A673 (cell line): ENCODE results near the gene TRIM65. TPM values are rescaled to one million over a fixed set of nuclear protein-coding genes. Genes with fewer than 3 reads are reported as not detected.

ENCODE experiments used
- BruUV-seq: library from RNA; stranded (reverse); fragments of 400-500 nt; replicated peaks from 2 replicates; lab custom pipeline; 2021; lab: Mats Ljungman, UMichigan
- CTCF ChIA-PET: fragments of 300-600 bp; sonication (Branson Sonifier 250); formaldehyde crosslinking; loops from one replicate; lab custom pipeline; 2022; ENCODE audit warnings: antibody characterized with exemption; lab: Charles Lee
- POLR2A ChIA-PET: fragments of 300-600 bp; sonication (Branson Sonifier 250); formaldehyde crosslinking; loops from one replicate; lab custom pipeline; 2022; ENCODE audit warnings: antibody characterized with exemption; ENCODE audit not compliant: low non-redundant PET; lab: Charles Lee
- DNase-seq: peaks from one replicate; pipeline ENCODE4 v3.0.0-alpha.2; 2015; ENCODE audit warnings: low spot score
- H3K27ac ChIP-seq: fragments of 200-600 bp; sonication (generic); 2 replicates; pipeline ENCODE4 v1.5.1; 2016; ENCODE audit warnings: mixed run types, low read depth, mild to moderate bottlenecking, mixed read lengths, antibody characterized with exemption, low read length; ENCODE audit not compliant: poor library complexity, severe bottlenecking
- H3K27me3 ChIP-seq: fragments of 200-600 bp; sonication (generic); replicated peaks from 2 replicates; pipeline ENCODE4 v1.6.1; 2017; ENCODE audit warnings: mixed run types, low read depth, mild to moderate bottlenecking, mixed read lengths, antibody characterized with exemption, low read length; ENCODE audit not compliant: insufficient read depth, poor library complexity
- H3K36me3 ChIP-seq: fragments of 200-600 bp; sonication (generic); 2 replicates; pipeline ENCODE4 v1.6.1; 2016; ENCODE audit warnings: mixed run types, mild to moderate bottlenecking, mixed read lengths, antibody characterized with exemption, low read length; ENCODE audit not compliant: insufficient read depth, poor library complexity, severe bottlenecking
- H3K4me1 ChIP-seq: fragments of 200-600 bp; sonication (generic); 2 replicates; pipeline ENCODE4 v1.6.1; 2017; ENCODE audit warnings: mixed run types, mild to moderate bottlenecking, mixed read lengths, antibody characterized with exemption, low read length; ENCODE audit not compliant: insufficient read depth, poor library complexity, severe bottlenecking
- H3K4me3 ChIP-seq: fragments of 200-600 bp; sonication (generic); 2 replicates; pipeline ENCODE4 v1.5.1; 2016; ENCODE audit warnings: low read depth, mixed run types, mild to moderate bottlenecking, mixed read lengths, low read length; ENCODE audit not compliant: poor library complexity, severe bottlenecking
- H3K9me3 ChIP-seq: fragments of 200-600 bp; sonication (generic); 2 replicates; pipeline ENCODE4 v1.6.1; 2016; ENCODE audit warnings: mixed run types, low read depth, mild to moderate bottlenecking, mixed read lengths, antibody characterized with exemption, low read length; ENCODE audit not compliant: poor library complexity, severe bottlenecking
- EZH2 ChIP-seq: fragments of 200-600 bp; sonication (generic); IDR thresholded peaks from 2 replicates; pipeline ENCODE4 v1.6.1; 2017; ENCODE audit warnings: borderline replicate concordance, low read depth, mild to moderate bottlenecking, mixed read lengths, antibody characterized with exemption, low read length; ENCODE audit not compliant: poor library complexity, severe bottlenecking
- intact Hi-C: fragments of 100-400 bp; cut with micrococcal nuclease; formaldehyde crosslinking; loops from one replicate; pipeline ENCODE4 v1.10.0; 2022; ENCODE audit not compliant: unreplicated experiment
- total RNA-seq: library from RNA; stranded (reverse); gene quantifications from 2 replicates; pipeline ENCODE4 v1.2.3, GENCODE V29; 2021
- TF ChIP-seq, protein P1 (sequence below): fragments of 300-800, 200-600 bp; sonication (generic); conservative IDR thresholded peaks from 2 replicates; pipeline ENCODE4 v1.5.1; 2017; ENCODE audit warnings: low read depth, mild to moderate bottlenecking, antibody characterized with exemption, low read length, moderate library complexity, mixed read lengths

TRIM65 gene
- total RNA-seq, 1 experiment from 2014 or later: 47.9 TPM

DNA sequence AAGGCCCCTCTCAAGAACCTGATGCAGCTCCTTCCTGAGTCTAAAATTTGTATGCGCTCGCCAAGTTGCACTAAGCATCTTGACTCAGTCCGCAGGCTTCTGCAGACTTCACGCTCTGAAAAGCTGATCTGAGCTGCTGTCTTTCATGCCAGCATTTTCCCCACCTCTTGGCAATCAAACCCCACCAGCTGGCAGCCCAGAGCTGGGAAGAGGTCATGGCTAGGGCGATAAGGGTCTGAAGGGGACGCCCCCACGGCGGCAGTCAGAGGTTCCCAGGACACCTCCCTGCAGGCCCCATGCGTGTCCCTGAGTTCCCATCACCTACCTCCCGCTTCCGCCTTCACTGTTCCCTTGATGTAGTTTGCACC, 47.5 kb downstream of the TRIM65 start:
- no peak for DNase-seq
- peaks cover 44% of the 10 kb centered on the region for H3K36me3 ChIP-seq
- TF ChIP-seq EZH2: no peak
- TF ChIP-seq, protein P1, sequence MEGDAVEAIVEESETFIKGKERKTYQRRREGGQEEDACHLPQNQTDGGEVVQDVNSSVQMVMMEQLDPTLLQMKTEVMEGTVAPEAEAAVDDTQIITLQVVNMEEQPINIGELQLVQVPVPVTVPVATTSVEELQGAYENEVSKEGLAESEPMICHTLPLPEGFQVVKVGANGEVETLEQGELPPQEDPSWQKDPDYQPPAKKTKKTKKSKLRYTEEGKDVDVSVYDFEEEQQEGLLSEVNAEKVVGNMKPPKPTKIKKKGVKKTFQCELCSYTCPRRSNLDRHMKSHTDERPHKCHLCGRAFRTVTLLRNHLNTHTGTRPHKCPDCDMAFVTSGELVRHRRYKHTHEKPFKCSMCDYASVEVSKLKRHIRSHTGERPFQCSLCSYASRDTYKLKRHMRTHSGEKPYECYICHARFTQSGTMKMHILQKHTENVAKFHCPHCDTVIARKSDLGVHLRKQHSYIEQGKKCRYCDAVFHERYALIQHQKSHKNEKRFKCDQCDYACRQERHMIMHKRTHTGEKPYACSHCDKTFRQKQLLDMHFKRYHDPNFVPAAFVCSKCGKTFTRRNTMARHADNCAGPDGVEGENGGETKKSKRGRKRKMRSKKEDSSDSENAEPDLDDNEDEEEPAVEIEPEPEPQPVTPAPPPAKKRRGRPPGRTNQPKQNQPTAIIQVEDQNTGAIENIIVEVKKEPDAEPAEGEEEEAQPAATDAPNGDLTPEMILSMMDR: no peak
- H3K27ac ChIP-seq: no peak overlapping the region
- H3K4me3 ChIP-seq: no peak overlapping the region
- peaks cover 4% of the 10 kb centered on the region for H3K4me1 ChIP-seq
- BruUV-seq: no TSS peak
- H3K27me3 ChIP-seq: no peaks in the 10 kb centered on the region
- intact Hi-C loops: no loop called here
- ChIA-PET POLR2A (no interaction called here), CTCF (no interaction called here)
- H3K9me3 ChIP-seq: no peaks in the 10 kb centered on the region

DNA sequence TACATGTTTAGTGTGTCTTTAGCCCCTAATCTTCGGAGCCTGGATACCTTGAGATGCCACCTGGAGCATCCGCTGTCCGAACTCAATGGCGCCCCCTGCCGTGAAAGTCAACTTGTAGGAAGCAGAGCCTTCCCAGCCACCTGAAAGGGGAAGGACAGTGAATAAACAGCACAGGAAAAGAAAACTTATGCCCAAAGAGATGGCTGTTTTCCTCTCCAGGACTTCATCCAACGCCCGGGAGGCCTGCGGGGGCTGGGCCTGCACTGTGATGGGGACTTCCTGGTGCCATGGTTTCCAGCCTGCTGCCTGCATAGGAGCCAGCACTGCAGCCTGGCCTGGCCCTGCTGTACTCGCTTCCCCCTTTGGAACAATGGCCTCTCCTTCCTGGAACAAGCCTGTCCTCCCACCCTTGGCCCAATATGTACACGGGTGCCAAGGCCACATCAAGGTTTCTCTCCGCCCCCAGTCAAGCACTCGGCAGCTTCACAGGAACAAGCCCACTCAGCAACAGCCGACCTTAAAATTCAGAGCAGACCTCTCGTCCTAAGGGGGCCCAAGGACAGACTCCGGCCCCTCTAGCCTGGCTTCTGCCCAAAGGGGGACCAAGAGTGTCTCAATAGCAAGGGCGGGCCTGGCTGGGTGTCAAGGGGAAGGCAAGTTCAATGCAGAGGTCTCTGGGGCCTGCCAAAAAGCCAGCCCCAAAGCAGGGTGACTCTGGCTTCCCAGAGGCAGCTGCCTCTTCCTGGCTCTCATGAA, 48.0 kb downstream of the TRIM65 start:
- intact Hi-C loops: no loop called here
- BruUV-seq: no TSS peak
- no peak overlapping the region for H3K4me3 ChIP-seq
- no peaks in the 10 kb centered on the region for H3K9me3 ChIP-seq
- no peaks in the 10 kb centered on the region for H3K27me3 ChIP-seq
- H3K4me1 ChIP-seq: no peaks in the 10 kb centered on the region
- ChIA-PET POLR2A (no interaction called here), CTCF (interaction anchor here (0.7 to 1.0 kb wide), 3 partner anchors 48 to 431 kb away, joined by 4 to 5 read pairs (median 4); partner anchors contain the start of gene TRIM65)
- H3K27ac ChIP-seq: no peak overlapping the region
- peak; percentile 53 for DNase-seq
- H3K36me3 ChIP-seq: peaks cover 44% of the 10 kb centered on the region
- TF ChIP-seq, protein P1: peak; percentile 88
- no peak for TF ChIP-seq EZH2

GRCh38 chr17:75847614-75848522, 48.9 kb downstream of the TRIM65 start:
- DNase-seq: no peak
- BruUV-seq: no TSS peak
- ChIA-PET CTCF (interaction anchor here (0.6 to 1.0 kb wide), 4 partner anchors 49 to 432 kb away, joined by 3 to 5 read pairs (median 4); partner anchors contain the start of gene TRIM65), POLR2A (no interaction called here)
- Histone ChIP-seq H3K27ac (no peak overlapping the region), H3K27me3 (no peaks in the 10 kb centered on the region), H3K36me3 (peaks cover 44% of the 10 kb centered on the region), H3K9me3 (no peaks in the 10 kb centered on the region), H3K4me1 (no peaks in the 10 kb centered on the region), H3K4me3 (no peak overlapping the region)
- intact Hi-C loops: no loop called here
- TF ChIP-seq EZH2: no peak
- TF ChIP-seq, protein P1: no peak
